Umbilical cord (tissue), 2 donors: ENCODE results near the gene RHOJ. TPM values are rescaled to one million over a fixed set of nuclear protein-coding genes. Genes with fewer than 3 reads are reported as not detected.

Experiments
- DNase-seq: peaks from one replicate; pipeline ENCODE4 v3.0.0-alpha.2; 2015; ENCODE audit warnings: low spot score
- total RNA-seq: library from RNA; depleted of rRNA; stranded (reverse); fragments of >200 nt; gene quantifications from one replicate; pipeline ENCODE4 v1.2.3, GENCODE V29; 2014; ENCODE audit warnings: low replicate concordance; ENCODE audit not compliant: insufficient read depth

RHOJ gene
- total RNA-seq, 1 donor from 2014 or later, result 4.8 TPM

DNA sequence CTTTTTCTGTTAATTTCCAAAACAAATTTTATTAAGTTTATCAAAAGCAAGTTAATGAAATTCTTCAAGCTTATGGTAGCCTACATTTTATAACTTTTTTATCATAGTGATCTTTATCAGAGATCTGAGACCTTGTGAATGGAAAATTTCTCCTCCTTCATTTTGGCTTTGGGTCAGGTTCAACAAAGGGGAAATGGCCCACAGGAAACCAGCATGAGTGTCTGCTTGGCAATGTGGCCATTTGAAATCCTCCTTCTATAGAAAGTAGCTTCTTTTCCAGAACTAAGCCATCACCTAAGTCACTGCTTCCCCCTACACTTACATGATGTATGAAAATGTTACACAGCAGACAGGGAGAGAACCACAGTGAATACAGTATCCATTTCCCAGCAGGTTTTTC lies 1.6 kb downstream of the RHOJ start:
- no peak for DNase-seq

DNA sequence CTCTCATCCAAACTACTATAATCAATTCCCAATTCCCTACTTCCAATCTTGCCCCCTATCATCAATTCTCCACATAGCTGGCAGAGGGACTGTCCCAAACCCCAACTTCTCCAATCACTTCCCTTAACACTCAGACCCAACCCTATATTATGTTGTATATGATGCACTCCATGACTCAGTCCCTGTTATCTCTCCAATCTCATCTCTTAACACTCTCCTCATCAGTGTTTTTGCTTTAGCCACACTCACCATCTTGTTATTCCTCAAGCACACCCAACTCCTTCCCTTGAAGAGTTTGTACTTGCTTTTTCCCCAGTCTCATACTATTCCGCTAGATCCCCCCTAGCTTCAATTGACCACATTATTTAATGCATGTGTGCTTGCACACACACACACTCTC lies 4.9 kb downstream of the RHOJ start:
- no peak for DNase-seq

DNA sequence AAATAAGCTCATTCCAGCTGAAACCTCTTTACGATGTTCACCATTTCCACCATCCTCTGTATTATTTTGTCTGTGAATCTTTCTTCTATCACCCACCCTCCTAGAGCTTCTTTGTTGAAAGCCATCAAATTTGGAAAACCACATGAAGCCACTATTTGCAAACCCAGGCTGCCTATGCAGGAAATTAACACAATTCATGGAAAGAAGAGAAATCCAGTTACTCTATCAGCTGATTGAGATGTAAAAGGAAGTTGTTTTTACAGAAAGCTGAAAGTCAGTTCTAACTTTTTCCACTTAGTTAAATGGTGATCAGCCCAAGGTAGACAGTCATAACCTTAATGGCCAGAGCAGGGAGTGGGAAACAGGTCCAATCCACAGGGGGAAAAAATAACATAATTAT lies 6.6 kb downstream of the RHOJ start:
- no peak for DNase-seq

DNA sequence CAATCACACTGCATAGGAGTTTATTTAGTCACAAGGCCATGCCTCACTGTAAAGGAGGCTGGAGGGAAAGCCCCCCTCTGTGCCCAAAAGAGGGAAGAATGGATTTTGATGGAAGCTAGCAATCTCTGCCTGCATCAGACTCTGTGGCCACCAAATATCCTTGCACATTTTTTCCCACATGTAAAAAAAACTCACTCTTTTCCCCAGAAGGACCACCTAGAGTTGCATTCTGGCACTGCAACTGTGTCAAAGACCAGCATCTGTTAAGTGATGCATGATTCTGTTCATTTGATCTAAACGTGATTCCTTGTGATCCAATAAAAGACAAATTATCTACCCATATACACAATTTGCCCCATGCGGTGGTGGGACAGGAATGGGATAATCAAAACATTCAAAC lies 8.0 kb downstream of the RHOJ start:
- no peak for DNase-seq

DNA sequence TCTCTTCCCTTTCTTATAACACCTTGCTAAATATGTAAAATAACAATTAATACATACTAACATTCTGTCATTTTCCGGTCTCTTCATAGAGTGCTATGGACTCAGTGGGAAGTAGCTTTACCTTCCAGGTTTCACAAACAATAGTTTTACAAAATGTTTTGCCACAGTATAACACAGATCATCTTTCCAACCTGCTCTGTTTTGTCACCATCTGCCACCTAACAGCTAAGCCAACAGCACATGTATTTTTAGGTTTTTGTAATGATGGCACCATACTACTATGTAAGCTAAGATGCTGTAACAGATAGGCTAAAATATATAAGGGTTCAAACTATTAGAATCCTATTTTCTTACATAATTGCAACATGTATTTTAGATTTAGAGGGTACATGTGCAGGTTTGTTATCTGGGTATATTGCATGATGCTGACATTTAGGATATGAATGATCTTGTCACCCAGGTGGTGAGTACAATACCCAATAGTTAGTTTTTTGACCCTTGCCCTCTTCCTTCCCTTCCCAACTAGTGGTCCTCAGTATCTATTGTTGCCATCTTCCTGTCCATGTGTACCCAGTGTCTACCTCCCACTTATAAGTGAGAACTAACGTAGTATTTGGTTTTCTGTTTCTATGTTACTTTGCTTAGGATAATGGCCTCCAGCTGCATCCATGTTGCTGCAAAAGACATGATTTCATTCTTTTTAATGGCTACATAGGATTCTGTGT lies 8.7 kb downstream of the RHOJ start:
- DNase-seq, result no peak

DNA sequence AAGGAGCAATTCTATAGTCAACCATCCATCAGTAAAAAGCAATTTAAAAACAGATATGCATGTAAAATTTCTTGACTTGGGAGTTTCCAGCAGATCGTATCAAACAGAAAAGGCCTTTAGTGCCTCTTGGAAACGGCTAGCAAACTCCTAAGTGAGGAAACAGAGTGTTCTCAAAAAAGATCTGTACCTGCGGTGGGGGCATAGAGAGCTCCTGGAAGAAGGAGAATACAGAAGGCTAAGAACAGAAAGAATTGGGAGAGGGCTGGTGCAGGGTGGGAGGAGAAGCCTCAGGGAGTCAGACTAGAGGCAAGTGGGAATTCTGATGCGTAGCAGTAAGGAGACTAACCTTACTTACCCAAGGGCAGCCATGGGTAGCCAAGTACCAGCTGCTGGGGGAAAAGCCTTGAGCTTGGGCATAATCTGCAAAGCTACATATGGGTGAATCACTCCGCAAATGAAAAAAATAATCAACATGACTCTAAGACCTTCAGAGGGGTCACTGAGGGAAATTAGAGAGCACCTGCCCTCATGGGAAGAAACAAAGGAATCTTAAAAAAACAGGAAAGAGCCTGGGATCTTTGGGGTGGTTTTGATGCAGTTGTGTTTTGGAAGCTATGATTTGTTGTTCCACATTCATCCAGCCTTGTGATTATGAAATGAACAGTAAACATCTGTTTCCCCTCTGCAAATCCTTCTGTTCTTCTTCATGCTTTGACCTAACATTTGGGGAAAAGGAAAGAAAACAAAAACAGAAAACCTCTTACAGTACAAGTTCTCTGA lies 10.4 kb downstream of the RHOJ start:
- no peak for DNase-seq

DNA sequence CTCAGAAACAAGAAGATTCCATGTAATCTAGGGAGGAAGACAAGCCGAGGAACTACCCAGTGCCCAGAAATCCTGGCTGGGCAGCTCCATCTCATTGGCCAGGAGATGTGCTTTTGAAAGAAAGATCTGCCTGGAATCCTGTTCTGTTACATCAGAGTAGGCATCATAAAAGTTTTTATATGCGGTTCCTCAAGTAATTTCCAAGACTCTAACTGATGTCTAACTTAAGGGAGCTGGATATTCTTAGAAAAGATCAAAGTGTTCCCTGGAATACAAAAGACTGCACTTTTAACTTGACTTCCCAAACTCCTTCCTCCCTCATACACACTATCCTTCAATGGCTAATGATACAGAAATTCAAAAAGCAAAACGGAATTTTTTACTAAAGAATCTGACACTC lies 16.3 kb downstream of the RHOJ start:
- peak; percentile 28 for DNase-seq

DNA sequence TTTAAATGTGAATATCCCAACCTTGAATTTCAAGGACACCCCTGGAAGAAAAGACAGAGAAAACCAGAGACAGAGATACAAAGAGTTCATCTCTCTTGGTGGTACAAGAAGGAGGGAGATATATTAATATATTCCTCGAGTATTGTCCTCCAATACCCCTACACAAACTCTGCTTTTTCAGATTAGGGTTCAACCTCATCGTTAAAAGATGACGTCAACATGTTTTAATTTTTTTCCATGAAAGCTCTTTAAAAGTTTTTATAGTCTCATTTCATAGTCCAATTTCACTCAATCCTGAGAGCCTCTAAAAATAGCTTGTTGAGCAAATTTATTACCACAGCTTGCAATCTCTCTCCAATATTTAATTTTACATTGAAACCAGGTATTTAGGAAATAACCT lies 19.4 kb downstream of the RHOJ start:
- DNase-seq, result no peak

DNA sequence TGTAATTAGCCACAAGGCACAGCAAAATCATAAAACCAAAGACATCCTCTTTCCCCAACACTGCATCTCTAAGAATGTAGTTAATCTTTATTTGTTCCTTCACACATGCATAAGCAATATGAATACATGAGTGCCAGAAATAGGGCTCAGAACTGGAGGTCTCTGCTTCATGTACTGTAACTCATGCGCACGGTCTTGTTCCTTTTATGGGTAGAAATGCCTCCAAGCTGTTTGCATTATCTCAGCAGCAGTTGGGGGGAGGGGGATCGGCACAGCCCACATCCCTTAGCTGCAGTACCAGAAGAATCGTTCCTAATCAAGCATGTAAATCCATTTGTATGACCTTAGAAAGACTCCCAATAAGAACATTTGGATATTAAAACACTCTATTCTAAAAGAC lies 20.0 kb downstream of the RHOJ start:
- peak; percentile 43 for DNase-seq

DNA sequence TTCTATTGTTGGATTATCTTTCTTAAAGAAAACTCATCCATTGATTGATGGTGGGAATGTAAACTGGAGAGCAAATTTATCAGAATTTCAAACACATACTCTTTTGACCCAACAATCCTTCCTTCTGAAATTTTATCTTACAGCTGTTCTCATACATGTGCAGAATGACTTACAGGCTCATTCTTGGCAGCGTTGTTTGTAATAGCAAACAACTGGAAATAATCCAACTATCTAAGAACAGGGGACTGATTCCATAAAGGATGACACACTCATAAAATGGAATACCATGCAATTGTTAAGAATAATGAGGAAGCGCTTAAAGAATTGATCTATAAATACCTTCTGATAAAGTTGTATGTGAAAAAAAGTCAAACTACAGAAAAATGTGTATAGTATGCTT lies 24.0 kb downstream of the RHOJ start:
- DNase-seq, result no peak

DNA sequence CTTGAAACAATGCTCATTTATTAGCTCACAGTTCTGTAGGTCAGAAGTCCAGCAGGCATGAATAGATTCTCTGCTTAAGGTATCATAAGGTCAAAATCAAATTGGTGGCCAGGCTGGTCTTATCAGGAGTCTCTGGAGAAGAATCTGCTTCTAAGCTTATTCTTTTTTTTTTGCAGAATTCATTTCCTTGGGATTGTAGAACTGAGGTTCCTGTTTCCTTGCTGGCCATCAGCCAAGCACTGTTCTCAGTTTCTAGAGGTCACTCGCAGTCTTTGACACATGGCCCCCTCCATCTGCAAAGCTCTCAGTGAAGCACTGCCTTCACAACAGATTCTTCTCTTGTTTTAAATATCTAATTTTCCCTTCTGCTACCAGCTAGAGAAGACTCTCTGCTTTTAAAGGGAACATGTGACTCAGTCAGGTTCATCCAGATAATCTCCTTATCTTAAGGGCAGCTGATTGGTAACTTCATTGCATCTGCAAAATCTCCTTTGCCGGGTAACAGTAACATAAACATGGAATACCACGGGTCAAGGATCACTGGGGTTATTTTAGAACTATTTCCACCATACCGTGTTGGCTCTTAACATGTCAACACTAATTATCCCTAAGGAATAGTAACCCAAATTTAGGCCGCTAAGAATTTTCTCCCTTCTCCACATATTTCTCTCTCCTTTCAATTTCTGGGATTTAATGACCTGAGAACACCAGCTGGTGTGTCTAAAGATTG lies 25.3 kb downstream of the RHOJ start:
- DNase-seq, result no peak

DNA sequence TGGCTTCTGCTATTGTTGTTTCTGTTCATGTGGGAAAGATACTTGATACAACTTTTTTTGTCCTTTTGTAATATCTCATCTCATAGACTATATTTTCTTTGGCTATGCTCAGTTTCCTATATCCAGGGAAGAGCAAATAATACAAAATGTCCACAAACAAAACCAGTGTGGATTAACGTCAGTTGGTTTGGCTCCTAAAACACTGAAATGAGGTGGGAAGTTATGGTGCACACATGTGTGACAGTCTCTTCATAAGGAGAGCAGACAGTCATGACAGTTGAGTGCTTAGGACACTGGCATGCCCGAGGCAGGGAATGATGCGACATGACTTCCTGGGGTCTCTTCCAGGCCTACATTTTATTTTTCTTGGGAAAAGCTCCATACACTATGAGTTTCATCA lies 27.5 kb downstream of the RHOJ start:
- no peak for DNase-seq

DNA sequence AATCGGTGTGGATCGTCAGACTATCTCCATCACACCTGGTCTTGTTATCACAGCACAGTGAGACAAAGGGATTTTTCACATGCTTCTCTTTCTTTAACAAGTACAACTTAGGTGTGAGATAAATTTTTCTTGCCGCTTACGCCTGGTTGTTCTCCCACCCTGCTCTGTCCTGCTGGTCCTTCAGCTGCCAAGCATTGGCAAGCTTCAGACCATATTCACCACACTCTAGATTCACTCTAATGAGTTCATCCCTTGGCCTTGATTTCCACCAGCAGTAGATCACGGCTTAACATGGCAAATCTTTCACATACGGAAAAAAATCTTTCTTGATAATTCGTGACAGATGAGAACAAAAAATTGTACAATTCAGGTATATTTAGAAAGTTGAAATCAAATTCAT lies 33.5 kb downstream of the RHOJ start:
- DNase-seq, result no peak

DNA sequence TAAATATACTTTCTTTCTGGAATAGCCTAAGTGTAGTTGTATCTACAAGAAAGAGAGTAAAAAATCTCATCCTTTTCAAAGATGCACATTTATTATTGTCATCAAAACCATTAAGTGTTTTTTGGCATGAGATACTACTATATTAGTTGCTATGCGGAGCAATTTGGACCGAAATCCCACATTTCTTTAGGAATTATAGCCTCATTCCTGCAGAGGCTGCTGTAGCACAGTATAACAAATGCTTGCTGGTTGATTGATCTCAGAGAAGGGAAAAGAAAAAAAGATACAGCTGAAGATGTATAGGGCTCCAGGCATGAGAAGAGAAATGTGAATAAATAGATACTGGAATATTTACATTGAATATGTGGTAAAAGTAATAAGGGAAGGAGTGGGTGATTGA lies 36.0 kb downstream of the RHOJ start:
- DNase-seq, result no peak

DNA sequence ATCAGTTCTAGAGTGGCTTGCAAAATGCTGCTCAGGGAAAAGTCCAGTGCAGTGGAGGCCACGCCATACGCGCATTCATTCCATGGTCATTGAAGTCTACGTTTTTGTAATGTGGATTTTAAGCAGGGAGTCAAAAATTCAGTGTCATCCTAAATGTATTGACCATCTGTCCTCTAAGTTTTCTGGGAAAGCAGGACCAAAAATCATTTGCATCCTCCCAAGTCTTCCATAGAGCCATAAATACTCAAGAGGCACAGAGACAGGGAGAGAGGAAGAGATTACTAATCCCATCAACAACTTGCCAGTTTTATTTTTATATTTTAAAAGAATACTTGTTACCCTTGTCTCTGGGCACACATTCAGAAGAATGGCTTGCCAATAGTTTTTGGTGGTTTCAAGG lies 36.9 kb downstream of the RHOJ start:
- DNase-seq, result no peak

DNA sequence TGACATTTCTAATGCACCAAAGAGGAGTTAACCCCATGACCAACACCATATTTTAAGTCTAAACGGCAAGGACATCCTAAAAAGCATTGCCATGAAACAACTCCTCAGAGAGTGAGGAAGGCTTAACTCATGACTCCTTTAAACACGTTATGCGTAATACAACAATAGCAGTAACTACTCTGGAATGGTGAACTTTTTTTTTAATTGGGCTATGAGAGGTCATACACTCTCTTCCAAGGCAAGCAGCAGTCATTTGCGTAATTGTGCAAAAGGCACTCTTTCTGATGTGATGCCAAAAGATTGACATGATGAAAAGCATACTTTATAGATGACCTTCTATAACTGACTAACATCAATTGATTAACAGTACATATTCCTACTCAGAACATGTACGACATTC lies 39.4 kb downstream of the RHOJ start:
- DNase-seq, result no peak

DNA sequence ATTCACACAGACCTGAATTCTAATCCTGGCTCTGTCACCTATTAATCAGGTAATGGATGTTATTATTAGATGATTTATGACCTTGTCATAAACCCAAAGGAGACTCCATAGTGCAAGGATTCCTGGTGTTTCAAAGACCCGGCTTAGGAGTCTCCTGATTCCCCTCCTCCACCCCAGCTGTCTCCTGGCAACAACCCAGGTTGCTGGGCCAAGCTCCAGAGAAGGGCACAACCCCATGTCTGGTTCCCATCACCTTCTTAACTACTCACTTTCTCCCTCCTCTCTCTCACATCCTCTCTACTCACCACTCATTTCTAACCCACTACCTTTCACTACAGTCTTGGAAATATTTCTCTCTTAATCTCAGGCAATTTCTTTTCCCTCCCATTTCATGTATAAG lies 41.6 kb downstream of the RHOJ start:
- peak; percentile 65 for DNase-seq

DNA sequence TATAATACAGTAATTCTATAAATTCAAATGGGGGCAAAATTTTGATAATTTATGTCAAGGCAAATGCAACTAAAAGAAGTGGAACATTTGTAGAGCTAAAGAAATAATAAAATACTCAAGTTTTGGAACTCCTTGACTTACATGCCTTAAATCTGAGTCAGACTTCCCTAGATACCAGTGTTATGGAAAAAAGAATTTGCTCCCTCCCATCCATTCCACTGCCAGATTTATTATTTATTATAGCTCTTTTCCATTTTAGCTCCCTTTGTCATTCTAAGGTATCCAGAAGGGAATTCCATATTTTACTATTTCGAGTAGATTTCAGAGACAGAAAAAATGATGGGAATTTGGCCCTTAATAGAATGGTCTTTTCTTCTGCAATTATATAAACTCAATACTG lies 44.0 kb downstream of the RHOJ start:
- peak; percentile 63 for DNase-seq

DNA sequence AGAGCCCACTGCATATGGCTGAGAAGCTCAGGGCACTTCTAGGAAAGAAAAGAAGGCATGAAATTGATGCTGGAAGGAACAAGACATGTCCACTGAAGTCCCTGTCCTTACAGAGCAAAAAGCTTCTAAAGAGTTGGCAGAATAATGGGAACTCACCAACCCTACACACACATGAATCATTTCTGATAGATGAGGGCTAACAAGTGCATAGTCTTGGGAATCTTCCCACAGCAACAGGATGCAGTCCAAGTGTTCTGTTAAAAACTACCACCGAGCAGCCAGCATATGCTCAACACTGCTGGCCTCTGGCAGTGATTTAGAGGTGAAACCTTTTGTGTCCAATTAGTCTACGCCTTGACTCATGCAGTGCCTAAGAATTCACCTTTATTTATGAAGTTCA lies 44.8 kb downstream of the RHOJ start:
- DNase-seq, result no peak

DNA sequence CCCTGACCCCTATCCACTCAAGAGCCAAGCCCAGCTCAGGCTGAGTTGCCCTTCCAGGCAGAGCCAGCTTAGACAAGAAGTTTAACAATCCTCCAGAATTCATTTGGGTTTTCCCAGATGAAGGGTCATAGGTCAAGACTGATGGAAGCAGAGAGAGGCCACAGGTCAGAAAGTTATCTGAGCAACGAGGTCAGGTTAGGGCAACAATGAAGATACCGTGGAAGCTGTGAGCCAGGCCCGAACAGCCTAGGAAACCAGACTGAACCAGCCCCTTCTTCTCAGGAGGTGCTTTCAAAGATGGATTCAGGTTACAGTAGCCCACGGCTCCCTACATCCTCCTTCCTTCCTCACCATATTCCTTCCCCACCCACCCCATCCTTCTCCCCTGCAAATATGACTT lies 53.1 kb downstream of the RHOJ start:
- no peak for DNase-seq

DNA sequence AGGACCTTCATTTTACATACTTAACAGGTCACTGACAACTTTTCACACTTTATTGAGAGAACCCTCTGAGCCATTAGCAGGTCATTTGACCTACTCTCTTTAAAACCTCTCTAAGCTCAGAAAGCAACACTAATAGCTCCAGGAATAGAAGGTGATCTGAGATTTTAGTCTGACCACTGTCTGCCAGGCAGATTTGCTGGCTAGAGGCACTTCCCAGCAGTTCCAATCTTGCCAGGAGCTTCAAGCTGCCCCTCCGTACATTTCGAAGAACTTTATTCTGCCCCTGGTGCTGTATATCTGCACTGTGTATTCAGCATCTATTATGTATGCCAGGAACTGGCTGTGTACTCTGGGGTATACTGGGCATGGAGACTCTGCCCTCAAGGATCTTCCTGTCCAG lies 58.2 kb downstream of the RHOJ start:
- no peak for DNase-seq

DNA sequence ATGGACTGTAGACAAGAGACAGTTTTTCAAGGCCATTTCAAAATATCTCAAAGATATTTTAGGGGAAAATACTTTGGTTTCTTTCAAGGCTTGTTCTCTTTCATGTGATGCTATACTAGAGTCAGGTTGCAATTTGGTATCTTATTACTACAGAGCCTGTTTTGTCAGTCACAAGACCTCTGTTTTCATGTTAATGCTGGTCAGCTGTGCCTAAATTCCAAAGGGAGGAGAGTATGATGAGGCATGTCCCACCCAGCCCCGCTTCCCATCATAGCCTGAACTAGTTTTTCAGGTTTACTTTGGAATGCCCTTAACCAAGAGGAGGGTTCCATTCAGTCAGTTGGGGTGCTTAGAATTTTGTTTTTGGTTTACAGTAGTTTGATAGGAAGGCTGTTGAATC lies 61.9 kb downstream of the RHOJ start:
- peak; percentile 46 for DNase-seq

DNA sequence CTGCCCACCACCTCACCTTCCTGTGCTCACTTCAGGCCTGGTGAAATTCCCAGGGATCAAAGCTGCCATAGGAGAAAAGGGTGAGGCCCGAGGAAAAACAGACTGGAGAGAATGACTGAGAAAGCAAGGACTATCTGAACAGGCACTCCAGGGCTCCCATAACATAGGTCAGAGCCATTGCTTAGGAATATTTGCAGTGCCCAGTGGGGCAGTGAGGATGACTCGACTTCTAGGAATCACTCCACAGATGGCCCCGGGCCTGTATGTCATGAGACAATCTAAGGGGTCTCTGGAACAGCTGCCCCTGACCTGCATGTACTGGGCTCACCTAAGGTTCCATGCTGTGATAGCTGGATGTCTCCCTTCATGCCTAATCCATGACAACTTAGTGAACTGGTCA lies 62.9 kb downstream of the RHOJ start:
- no peak for DNase-seq
